Kidney epithelial cell (primary cell): ENCODE data around the gene MOGAT3. TPM values are rescaled to one million over a fixed set of nuclear protein-coding genes. Genes with fewer than 3 reads are reported as not detected.

Source experiments
- DNase-seq: peaks from one replicate; pipeline ENCODE4 v3.0.0-alpha.2; 2010; ENCODE audit warnings: low read depth
- H3K27me3 ChIP-seq: 2 replicates; pipeline ENCODE4 v1.6.0; 2011; ENCODE audit warnings: low read length; ENCODE audit not compliant: control insufficient read depth, insufficient read depth
- H3K36me3 ChIP-seq: 2 replicates; pipeline ENCODE4 v1.5.1; 2011; ENCODE audit warnings: low read length; ENCODE audit not compliant: control insufficient read depth, insufficient read depth
- H3K4me3 ChIP-seq: 2 replicates; pipeline ENCODE4 v1.5.1; 2011; ENCODE audit warnings: low read depth, mild to moderate bottlenecking, control low read depth, low read length
- total RNA-seq: library from RNA; depleted of rRNA; stranded (reverse); fragments of >200 nt; gene quantifications from 2 replicates; pipeline ENCODE4 v1.2.3, GENCODE V29; 2015
- TF ChIP-seq, protein P1 (sequence below): IDR thresholded peaks from 2 replicates; pipeline ENCODE4 v1.5.1; 2011; ENCODE audit warnings: mild to moderate bottlenecking, moderate library complexity, low read length, control low read depth, inconsistent platforms; ENCODE audit not compliant: insufficient read depth, poor library complexity, severe bottlenecking

MOGAT3 gene
- total RNA-seq, 1 donor from 2014 or later: not detected

DNA sequence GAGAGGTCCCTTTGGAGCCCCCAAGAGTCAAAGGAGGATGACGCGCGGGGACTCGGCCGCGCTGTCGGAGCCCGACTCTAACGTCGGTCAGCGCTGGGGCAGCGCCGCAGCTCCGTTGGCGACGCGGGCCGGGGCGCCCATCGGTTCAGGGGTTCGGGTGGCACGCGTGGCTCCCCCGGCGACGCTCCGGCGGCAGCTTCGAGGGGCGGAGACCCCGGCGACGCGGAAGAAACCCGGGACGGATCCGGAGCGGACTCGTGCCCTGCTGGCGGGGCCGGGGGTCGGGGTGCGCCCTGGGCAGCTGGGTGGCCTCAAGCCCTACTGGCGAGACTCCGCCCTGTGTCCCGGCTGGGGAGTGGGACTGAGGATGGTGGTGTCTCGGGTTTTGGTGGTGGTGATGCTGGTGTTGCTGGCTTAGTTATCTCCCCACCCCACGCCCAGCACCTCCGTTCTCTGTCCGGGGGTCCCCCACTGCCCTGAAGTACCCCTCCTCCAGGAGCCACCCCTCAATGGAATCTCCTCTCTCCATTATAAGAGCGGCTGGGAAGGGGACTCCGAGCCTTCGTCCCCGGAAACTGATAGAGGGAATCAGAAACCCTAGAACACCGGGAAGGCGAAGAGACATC is 20.6 kb downstream of the MOGAT3 start, which contains the start of gene NAT16:
Gene NAT16 (minus strand): TSS at position 164 of the 626 bp plus-strand sequence. CDS start 5,486 bp downstream, outside the sequence.
- no peak within 1 kb of the TSS for H3K4me3 ChIP-seq

DNA sequence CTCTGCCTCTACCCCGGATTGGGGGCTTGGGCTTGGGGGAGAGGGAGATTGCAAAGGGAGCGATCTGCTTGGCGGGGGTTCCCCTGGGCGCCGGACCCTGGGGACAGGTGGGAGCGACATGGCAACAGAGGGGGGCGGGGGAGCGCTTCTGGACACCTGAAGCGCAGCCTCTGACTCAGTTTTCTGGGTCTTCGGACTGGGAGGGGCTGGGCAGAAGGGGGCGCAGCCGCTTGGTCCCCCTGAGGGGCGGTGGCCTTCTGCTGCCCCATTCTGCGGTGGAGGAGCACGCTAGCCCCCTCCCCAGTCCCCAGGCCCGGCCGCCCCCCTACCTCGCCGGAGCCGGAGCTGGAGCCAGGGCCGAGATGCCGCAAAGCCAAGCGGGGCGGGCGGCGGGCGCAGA is 21.1 kb downstream of the MOGAT3 start:
- TF ChIP-seq, protein P1, sequence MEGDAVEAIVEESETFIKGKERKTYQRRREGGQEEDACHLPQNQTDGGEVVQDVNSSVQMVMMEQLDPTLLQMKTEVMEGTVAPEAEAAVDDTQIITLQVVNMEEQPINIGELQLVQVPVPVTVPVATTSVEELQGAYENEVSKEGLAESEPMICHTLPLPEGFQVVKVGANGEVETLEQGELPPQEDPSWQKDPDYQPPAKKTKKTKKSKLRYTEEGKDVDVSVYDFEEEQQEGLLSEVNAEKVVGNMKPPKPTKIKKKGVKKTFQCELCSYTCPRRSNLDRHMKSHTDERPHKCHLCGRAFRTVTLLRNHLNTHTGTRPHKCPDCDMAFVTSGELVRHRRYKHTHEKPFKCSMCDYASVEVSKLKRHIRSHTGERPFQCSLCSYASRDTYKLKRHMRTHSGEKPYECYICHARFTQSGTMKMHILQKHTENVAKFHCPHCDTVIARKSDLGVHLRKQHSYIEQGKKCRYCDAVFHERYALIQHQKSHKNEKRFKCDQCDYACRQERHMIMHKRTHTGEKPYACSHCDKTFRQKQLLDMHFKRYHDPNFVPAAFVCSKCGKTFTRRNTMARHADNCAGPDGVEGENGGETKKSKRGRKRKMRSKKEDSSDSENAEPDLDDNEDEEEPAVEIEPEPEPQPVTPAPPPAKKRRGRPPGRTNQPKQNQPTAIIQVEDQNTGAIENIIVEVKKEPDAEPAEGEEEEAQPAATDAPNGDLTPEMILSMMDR: no peak
- DNase-seq: no peak
- Histone ChIP-seq H3K36me3 (no peaks in the 10 kb centered on the region), H3K27me3 (peaks cover 51% of the 10 kb centered on the region), H3K4me3 (no peak overlapping the region)

More for the DNA sequence above, 20.6 kb downstream of the MOGAT3 start, which contains the start of gene NAT16:
- TF ChIP-seq, protein P1: no peak
- Histone ChIP-seq H3K36me3 (no peaks in the 10 kb centered on the region), H3K27me3 (peaks cover 46% of the 10 kb centered on the region)
- no peak for DNase-seq

DNA sequence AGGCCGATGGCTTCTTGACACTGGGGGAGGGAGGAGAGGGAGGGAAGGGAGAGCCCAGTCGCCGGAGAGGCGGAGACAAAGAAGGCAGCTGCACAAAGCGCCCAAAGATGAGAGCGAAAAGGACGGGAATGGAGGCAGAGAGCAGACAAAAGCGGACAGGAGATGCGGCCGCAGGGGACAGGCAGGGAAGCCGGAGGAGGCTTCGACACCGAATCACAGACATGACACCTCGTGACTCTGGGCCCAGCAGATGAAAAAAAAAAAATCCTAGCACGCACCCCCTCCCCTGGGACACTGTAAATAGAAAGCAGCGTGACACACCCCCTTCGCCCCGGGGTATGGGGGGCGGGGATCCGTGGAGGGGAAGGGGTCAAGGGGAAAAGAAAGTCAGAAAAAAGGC is 21.7 kb downstream of the MOGAT3 start:
- H3K36me3 ChIP-seq: no peaks in the 10 kb centered on the region
- DNase-seq: no peak
- no peak overlapping the region for H3K4me3 ChIP-seq
- TF ChIP-seq, protein P1: no peak
- H3K27me3 ChIP-seq: peaks cover 57% of the 10 kb centered on the region

DNA sequence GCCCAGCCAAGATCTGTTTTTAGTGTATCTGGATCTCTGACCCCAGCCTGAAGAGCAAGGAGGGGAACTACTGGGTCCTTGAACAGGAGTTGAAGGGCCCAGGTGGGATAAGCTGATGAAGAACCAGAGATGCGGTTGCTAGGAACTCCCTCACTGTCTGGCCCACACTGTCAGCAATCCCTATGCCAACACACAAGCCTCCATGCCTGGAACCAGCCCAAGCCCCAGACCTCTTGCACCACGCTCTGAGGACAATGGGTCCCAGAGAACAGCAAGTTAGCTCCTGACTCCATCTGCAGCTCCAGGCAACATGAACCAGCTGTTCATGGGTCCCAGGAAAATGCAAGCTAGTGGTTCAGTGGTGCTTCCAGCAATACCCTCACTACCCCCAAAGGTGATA is 23.2 kb downstream of the MOGAT3 start:
- no peak overlapping the region for H3K4me3 ChIP-seq
- H3K36me3 ChIP-seq: no peaks in the 10 kb centered on the region
- no peak for DNase-seq
- TF ChIP-seq, protein P1: no peak
- H3K27me3 ChIP-seq: peaks cover 70% of the 10 kb centered on the region

DNA sequence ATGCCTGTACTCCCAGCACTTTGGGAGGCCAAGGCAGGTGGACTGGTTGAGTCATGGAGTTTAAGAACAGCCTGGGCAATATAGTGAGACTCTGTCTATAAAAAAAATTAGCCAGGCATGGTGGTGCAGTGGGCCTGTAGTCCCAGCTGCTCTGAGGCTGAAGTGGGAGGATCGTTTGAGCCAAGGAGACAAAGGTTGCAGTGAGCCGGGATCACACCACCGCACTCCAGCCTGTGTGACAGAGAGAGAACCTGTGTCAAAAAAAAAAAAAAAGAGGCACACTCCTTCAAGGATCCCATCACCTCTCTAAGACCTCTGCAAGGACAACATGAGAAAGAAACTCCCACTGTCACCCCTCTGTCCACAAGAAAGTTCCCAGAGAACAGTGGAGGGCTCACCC is 25.2 kb downstream of the MOGAT3 start:
- no peaks in the 10 kb centered on the region for H3K36me3 ChIP-seq
- H3K27me3 ChIP-seq: peaks cover 86% of the 10 kb centered on the region
- no peak for DNase-seq
- H3K4me3 ChIP-seq: no peak overlapping the region
- TF ChIP-seq, protein P1: no peak

DNA sequence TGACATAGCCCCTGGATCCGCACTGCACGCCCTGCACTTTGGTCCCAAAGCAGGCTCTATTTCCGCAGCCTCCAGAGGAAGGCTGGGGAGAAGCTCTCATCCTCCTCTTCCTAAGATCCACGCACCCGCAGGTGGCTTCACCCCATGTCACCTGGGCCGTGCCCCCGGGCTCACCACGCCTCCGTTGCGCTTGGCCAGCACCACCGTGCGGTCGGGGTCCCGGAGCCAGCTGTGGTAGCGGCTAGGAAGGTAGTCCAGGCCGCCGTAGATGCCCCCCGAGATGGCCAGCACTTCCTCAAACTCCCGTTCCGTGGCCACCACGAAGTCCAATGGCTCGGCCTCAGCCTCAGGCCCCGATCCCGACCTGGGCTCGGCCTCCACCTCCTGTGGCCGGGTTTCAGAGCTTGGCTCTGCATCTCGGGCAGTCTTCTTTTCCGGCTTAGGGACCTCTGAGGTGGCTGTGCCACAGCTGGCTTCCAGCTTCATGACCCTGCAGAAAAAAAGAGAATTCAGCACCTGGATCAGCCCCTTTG is 26.4 kb downstream of the MOGAT3 start:
- Histone ChIP-seq H3K4me3 (no peak overlapping the region), H3K27me3 (peaks cover 86% of the 10 kb centered on the region), H3K36me3 (no peaks in the 10 kb centered on the region)
- TF ChIP-seq, protein P1: no peak
- no peak for DNase-seq
